AG20443 (cell line): ENCODE measurements around the gene ANO6.

Experiments
- DNase-seq: peaks from one replicate; pipeline ENCODE4 v3.0.0; 2012; ENCODE audit warnings: low spot score, mixed read lengths

ANO6 gene

DNA sequence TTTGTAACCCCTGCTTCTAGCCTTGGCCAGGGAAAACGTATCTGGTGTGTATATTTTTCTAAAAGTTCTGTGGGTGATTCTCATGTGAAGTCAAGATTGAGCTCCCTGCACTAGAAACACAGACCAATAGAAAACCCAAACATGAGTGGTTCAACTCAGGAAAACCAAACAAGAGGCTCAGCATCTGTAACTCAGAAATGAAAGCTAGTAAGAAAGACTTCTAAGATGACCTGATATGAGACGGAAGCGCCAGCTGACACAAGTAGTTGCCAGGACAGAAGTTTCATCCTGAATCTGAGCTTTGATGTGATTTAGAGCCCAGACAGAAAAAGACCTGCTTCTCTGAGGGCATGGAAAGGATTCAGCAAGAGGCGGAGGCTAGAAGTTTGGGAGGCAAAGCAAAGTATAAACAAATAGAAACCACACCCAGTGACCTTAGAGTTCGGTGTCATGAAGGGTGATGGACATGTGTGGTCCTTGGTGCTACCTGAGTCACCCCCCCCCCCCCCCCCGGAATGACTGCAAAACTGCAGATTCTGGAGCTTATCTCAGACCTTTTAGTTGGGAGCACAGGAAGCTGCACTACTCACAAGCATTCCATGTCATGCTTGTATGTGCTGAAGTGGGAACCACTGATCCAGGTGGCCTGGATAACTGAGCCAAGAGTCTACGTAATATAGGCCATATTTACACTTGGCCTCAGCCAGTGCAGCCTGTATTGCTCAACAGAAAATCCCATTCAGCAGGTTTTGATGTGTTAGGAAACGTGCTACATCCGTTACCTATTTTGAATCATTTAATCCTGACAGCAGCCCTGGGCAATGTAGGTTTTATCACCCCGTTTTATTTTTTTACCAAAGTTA, 191.3 kb downstream of the ANO6 start:
- DNase-seq = no peak

DNA sequence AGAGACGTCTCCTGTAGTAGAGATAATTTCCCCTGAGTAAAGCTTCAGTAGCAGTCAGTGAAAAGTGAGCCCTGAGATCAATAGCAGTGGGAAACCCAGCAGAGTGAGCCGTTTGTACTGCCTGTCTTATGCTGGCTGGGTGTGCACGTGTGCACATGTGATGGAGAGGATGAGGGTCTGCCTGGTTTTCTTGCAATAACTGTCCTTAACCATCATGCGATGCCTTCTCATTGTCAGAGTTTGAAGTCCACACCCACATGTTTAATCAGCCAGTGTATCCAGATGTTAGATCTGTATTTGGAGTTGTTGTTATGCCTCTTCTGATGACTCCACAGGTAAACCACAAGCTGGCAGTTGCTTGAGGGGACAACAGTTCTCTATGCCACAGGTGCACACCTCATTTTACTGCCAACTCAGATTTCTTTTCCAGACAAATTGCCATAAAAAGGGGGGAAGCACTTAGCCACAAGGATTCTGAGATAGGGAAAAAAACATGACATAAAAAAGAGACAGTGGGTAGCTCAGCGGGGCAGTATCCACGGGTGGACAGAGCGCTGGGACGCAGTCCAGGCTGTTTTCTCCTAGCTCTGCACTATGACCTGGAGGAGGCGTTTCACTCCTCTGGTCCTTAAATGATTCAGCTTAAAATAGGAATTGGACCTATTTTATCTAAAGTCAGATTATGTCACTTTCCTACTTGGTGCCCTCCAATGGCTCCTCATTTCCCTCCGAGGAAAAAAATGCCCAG, 192.3 kb downstream of the ANO6 start:
- no peak for DNase-seq

DNA sequence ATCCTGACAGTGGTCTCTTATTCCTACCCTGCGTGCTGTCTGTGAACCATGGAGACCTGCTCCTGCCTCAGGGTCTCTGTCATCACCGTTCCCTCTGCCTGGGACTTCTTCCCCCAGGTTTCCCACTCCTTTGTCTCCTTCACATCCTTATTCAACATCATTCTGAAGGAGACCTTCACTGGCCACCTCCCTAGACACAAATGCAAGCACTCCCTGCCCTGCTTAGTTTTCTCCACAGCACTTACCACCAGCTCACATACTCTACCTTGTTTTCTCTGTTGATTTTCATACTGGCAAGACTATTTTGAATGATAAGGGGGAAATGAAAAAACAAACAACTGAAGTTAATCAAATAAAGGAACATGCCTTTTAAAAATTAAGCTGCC, 192.8 kb downstream of the ANO6 start:
- no peak for DNase-seq

DNA sequence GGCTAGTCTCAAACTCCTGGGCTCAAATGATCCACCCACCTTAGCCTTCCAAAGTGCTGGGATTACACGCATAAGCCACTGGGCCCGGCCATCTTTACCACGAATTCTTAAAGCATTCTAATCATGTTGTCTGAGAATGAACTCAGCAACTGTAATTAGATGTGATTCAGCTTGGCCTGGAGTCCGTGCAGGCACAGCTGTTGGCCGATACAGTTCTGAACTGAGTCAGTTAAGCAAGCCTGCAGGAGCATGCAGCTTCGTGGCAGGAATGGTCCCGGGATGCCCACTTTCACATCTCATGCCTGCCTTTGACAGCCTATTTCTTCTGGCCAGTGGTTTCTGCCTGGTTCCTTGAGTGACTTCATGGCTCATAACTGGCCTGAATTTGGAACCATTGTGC, 194.1 kb downstream of the ANO6 start:
- DNase-seq = peak; percentile 86

DNA sequence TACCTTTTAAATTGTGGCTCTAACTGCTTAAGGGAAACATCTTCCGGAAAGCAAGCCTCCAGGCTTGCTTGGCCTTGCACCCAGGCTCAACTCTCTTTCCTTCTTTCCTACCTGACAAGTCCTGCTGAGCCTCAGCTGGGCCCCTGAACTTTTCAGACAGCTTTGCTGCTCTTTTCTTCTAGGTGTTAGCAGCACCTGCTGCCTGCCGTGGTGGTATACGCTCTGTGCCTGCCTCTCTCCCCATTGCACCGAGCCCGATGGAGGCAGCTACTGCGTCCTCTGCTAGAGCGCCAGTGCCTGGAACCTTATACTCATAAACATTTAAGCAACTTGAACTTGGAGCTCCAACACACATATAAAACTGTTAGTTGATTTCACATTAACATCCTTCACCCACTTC, 195.7 kb downstream of the ANO6 start:
- DNase-seq = no peak

DNA sequence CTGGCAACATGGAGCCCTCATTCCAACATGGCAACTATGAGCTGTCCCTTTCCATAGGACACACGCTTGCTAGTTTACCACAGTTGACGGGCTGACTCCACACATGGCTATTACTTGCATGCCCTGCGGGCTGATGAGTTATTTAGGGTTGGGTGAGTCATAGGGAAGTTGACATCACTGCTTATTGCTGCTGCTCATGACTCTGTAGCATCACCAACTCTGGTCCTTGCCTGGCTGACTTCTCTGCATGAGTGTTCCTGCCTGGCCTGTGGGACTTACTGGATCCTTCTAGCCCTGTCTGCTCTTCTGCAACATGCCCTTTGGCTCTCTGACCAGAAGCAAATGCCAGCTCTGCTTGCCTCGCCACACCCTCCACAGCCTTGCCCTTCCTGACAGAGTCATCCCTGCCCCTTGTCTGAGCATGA, 199.5 kb downstream of the ANO6 start:
- DNase-seq = peak; percentile 93

DNA sequence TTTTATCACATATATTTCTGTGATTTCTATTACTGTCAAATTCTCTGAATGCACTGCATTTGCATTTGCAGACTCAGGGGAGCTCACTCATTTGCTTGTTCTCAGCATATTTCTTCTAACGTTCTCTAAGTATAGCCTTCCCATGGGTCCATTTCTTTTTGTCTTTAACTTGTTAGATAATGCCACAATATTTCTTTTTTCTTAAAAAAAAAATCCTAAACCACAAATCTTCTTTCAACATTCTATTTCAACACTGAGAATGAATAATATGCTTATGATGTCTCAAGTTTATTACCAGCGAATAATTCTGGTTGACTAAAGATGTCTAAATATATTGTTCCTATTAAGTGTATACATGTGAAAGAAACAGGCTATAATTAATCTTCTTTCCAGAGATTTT, 200.2 kb downstream of the ANO6 start:
- no peak for DNase-seq

DNA sequence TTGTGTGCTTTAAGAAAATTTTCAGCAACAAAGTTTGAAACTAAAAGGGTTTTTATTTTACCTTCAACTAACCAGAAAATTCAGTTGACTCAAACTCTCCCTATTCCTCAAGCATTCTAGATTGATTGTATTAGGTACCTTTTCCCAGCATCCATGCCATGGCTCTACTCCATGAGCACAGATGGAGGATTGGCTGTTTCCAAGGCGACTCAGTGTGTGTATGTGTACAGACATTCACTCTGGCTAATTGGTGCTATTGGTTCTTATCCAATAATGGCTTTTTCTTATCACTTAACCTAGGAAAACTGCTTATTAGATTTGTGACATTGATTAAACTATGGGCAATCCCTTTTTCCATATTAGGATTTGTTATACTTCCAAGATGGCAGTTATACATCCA, 202.6 kb downstream of the ANO6 start:
- DNase-seq = no peak

DNA sequence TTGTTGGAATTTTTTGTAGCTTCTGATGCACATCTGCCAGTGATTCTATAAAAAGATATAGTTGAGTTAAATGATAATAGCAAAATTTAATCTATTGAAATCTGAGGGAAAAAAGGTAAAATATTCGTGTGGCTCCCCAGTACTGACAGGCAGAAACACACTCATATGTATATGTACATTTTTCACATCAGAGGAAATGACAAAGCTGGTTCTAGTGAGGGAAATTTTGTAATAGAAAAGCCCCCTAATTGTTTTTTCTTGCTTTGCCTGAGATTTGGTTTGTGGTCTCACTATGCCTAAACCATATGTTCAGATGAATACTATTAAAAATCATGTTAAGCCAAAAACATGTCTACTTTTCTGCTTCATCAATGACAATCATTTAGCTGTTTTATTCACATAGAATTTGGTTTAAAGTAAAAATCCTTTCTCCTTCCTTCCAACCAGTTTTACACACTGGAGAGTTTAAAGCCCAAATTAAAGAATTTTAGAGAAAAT, 203.5 kb downstream of the ANO6 start:
- no peak for DNase-seq

DNA sequence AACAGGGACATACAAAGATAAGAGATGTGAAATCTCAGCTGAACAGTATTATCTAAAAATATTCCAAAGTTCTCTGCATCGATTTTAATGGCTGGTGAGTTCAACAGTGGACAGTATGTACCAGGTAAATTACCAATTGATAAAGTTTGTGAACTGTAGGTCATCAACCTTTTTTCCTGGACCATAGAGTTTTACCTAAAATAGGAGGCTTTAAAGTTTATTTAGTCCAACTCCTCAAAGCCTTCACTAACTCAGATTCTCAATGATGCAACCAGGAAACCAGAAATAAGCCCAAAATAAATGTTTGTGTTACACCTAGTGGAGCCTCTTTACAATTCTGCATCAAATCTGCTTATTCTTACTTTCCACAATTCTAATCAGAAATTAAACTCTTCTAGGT, 205.8 kb downstream of the ANO6 start:
- no peak for DNase-seq

DNA sequence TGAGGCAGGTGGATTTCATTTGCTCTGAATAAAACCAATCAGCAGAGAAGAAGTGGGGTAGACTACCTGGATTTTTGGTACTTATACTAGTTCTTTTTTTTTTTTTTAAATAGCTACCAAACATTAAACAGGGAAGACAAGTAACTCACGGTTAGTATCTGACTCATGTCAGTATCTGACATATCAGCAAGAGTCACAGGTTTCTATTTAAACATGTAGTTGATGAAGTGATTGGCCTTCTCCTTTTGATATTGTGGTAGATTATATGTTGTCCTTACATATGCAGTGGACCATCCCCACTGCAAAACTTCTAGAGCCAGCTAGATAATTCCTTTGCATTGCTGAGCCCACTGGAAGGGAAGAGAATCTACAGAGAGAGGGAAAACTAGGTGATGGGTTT, 208.0 kb downstream of the ANO6 start:
- DNase-seq = no peak

DNA sequence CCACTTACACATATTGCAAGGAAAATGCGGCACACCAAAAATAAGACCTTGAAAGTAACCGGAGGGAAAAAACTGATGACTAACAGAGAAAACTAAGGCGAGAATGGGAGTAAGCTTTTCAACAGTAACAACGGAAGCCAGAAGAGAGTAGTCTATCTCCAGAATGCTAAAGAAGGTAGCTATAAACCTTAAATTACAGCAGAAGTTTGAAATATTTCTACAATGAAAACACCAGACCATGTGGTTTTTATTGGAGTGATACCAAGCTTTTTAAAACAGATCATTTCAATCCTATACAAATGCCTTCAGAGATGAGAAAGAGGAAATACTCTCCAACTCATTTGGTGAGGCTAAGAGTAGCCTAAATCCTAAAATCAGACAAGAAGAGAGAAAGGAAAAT, 209.5 kb downstream of the ANO6 start:
- DNase-seq = peak; percentile 24

DNA sequence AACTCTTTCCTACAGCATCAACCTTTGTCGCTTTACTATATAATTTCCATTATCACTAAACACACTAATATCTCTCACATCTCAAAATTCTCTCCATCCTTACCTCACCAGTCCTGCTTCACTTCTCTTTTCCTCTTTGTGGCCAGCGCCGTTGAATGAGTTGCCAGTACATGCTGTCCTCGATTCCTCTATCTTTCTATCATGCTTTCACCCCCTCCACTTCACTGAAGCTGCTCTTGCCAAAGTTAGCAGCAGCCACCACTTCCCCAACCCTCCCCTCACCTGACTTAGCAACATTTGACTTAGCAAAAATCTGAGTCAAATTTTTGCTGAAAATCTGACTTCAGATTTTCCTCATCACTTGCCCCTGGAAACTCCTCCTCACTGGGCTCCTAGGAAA, 210.4 kb downstream of the ANO6 start:
- no peak for DNase-seq

DNA sequence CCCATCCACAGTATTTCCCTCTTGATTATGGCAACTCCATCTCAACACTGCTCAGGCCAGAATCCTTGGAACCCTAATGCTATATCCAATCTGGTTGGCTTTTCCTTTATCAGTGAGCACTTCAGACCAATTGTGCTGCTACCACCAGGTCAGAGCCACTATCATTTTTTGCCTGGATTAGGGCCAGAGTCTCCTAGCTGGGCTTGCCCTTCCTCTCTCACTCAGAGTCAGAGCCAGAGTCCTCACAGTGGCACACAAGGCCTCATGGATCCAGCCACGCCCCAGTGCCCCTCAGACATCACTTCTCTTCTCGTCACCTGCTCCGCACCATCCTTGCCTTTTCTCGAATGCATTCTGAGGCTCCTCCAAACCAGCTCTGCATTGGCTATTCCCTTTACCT, 211.1 kb downstream of the ANO6 start:
- no peak for DNase-seq

DNA sequence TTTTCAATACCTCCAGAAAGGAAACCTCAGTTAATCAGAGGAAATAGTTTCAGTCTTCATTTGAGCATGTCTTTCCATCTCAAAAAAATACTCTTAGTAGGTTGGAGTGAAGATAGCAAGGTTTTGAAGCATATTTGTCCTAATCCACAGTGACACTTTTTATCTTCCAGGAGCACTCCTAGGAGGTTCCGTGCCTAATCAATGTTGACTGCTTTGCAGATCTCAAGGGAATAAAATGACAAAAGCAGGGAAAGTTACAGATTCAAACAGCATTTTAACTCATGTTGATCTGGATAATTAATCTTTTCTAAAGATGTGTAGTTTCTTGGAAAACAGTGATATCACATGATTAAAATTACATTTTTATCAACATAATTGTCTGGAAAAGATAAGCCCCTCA, 213.9 kb downstream of the ANO6 start:
- no peak for DNase-seq

DNA sequence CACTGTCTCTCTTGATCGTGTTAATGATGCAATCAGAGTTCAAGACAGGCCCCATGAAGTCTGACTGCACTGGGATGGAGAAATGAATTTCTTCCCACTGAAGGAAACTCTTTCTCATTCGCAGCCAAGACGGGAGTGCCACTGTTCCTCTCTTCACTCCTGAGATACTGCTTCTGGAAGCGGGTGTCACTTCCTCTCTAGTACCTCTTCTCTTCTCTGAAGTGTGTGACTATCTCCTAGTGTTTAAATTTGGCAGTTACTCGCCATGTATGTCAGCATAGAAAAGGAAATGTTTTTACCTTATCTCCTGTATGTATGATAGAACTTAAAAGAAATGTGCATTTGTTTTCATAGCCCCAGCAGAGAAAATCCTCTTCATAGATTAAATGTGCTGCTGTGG, 215.2 kb downstream of the ANO6 start:
- DNase-seq = no peak

DNA sequence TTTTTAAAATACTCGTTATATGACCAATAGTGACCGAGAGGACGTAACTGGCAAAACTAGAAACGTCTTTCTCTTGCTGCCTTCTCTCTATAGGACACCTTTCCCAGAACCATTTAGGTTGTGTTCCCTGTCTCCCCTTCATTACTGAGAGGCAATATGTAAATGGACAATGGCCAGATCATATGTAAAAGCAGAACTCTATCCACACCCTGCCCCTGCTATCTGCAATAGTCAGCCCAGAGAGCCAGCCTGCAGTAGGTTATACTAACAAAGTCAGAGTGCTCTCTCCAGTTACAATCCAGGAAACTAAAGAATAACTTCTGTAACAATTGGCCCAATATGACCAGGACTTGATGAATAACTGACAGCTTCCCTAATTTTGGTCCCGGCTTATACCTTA, 216.8 kb downstream of the ANO6 start:
- DNase-seq = no peak

DNA sequence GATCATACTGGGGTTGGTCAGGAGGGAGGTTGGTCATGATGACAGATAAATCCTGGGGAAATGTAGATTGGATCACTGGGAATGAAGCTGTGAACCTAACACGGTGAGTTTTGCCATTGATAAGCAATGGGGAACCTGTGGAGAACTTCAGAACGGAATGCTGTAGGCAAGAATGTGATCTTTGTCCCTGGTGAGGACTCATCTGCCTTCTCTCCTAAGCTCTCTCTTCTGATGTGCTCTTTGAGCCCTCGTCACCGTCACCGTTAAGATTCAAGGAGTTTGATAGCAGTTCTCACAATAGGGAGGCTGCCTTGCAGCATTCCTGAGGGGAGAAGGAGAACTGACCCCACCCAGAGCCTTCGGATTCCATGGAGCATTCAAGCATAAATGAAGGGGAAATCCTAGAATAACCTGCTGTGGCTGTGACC, 217.6 kb downstream of the ANO6 start:
- DNase-seq = no peak

DNA sequence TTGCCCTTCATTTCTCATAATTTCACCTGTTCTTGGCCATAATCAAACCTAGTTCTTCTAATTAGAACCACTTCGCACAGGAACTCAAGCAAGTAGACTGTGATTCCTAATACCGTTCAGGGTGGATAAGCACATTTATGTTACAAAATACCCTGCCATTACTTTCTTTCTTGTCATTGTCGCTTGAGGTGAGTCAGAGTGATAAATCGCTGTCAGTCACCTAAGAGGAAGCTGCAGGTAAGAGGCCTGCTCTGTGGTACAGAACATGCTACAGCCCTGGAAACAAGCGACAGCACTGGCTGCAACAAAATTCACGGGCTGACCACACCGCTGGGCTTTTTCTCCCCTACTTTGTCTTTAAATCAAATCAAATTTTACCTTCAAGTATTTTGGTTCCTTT, 218.2 kb downstream of the ANO6 start:
- DNase-seq = no peak

DNA sequence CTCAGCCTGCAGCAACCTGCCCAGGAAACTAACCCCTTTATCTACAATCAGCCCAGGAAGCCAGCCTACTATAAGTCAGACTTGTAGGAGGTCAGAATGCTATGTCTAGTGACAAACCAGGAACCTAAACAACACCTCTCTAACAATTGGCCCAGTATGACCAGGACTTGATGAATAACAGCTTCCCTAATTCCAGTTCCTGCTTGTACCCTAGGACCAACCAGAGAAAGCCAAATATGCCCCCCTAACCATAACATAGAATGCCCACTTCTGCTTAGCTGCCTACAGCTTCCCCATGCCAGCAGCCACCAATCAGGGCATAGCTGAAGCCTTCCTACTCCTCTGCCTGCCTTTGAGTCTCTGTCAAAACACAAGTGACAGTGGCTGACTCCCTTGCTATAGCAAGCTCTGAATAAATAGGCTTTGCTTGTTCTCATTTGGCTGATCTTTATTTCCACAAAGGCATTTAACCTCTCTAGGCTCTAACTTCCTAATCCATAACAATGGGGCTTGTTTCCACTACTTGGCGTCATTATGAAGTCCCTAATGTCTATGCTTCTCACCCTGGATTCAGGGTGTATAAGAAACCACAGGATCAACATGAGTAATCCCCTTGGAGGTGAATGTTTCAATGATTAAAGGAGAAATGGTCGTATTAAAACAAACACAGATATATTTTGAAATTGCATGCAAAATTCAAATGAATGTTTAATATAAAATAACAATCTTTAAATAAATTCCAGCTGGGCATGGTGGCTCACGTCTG, 220.2 kb downstream of the ANO6 start:
- no peak for DNase-seq

DNA sequence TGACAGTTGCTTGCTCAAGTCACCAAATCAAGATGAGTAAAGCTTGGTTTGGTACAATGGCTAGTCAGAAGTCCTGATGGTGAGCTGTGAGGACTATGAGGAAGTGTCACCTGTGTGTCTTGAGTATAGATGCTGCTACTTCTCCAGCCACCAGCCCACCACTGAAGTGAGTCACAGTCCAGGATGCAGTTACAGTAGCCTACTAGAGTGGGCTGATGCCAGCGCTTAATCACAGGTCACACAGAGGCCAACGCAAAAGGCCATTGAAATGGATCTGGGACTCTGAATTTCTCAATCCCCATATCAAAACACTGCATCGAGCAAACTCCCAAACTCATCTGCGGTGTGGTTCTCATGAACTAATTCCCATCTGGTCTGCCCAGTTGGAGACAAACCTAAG, 223.1 kb downstream of the ANO6 start:
- no peak for DNase-seq

DNA sequence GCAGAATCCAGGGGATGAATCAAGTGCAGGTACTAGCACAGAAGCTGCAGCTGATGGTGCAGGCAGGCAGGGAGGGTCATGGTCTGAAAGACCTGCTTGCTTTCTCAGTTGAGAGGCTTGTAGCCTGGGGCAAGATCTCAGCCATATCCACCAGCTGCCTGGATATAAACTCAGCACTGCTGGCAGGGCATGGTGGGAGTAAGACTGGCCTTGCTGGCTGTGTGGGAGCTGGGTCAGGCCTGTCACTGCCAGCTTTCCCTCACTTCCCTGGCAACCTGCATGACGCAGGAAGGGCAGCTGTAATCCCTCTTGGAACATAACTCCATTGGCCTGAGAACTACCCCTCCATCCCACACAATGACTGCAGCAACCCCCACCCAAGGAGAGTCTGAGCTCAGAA, 230.1 kb downstream of the ANO6 start:
- no peak for DNase-seq

DNA sequence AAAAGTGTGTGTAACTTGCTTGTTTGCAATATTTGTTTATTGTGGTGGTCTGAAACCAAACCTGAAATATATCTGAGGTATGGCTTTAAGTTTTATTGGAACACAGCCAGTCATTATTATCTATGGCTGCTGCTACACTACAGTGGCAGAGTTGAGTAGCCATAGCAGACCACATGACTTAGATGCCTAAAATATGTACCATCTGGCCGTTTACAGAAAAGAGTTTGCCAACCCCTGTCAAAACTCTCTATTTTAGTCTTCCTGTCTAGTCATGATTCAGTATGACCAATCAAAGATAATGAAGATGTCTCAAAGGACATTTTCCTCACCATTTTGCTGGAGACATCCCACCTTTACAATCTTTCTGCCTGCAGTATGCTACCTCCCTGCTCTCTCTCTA, 242.3 kb downstream of the ANO6 start:
- DNase-seq = no peak
